NCI-H226 (cell line): ENCODE data around the gene PCDH12.

Source experiments
- DNase-seq: peaks from one replicate; pipeline ENCODE4 v3.0.0-alpha.2; 2015

The PCDH12 gene

GRCh38 chr5:141958113-141958512 is at the start of gene PCDH12:
TSS of gene PCDH12 (minus strand) at chr5:141958202. CDS start at chr5:141957851, 351 bp downstream.
- DNase-seq, result no peak

- DNase-seq, result no peak
Observed at GRCh38 chr5:142007237-142007544, 49.2 kb upstream of the PCDH12 start.

- DNase-seq, result no peak
Observed at GRCh38 chr5:142006363-142007236, 48.6 kb upstream of the PCDH12 start.

- DNase-seq, result no peak
Observed at GRCh38 chr5:142003266-142003800, 45.3 kb upstream of the PCDH12 start.

GRCh38 chr5:142000704-142001484 is 42.9 kb upstream of the PCDH12 start:
- DNase-seq, result no peak

- DNase-seq, result no peak
Observed at GRCh38 chr5:142000173-142000572, 42.2 kb upstream of the PCDH12 start.

- DNase-seq, result no peak
Observed at GRCh38 chr5:141997358-141997960, 39.5 kb upstream of the PCDH12 start.

- DNase-seq, result no peak
Observed at GRCh38 chr5:141995656-141996055, 37.7 kb upstream of the PCDH12 start.

GRCh38 chr5:141994511-141995136 is 36.6 kb upstream of the PCDH12 start:
- DNase-seq, result no peak

GRCh38 chr5:141992349-141992963 is 34.5 kb upstream of the PCDH12 start:
- DNase-seq, result peak; percentile 25

GRCh38 chr5:141989720-141990119 is 31.7 kb upstream of the PCDH12 start:
- no peak for DNase-seq

- no peak for DNase-seq
Observed at GRCh38 chr5:141986072-141986471, 28.1 kb upstream of the PCDH12 start.

GRCh38 chr5:141982626-141983025 is 24.6 kb upstream of the PCDH12 start:
- no peak for DNase-seq

GRCh38 chr5:141978389-141978788 is 20.4 kb upstream of the PCDH12 start:
- no peak for DNase-seq

- DNase-seq, result no peak
Observed at GRCh38 chr5:141976176-141976575, 18.2 kb upstream of the PCDH12 start.

GRCh38 chr5:141973871-141974595 is 16.0 kb upstream of the PCDH12 start:
- peak; percentile 36 for DNase-seq

GRCh38 chr5:141969783-141970771 is 12.1 kb upstream of the PCDH12 start:
- no peak for DNase-seq

- peak; percentile 94 for DNase-seq
Observed at GRCh38 chr5:141968914-141969608, 11.1 kb upstream of the PCDH12 start, which contains the start of gene RNF14. TSS of gene RNF14 (plus strand) at chr5:141969105. CDS start at chr5:141973589, 4,484 bp downstream.

GRCh38 chr5:141966963-141967333 is 8.9 kb upstream of the PCDH12 start:
- no peak for DNase-seq
